Effector memory CD8-positive, alpha-beta T cell (primary cell): ENCODE results near the gene MRPL23.

Experiments
- ATAC-seq: fragments of 150-1000 bp; cut with Tn5 transposase; replicated peaks from 2 replicates; pipeline ENCODE4 v1.10.0; 2021; ENCODE audit warnings: mild to moderate bottlenecking, moderate library complexity
- DNase-seq, 3 experiments: peaks; one replicate each; pipeline ENCODE4 v3.0.0; 2021
- H3K27ac Mint-ChIP-seq, 2 donors: one replicate each; pipeline ENCODE4 v1.8.0; 2022; ENCODE audit warnings: mild to moderate bottlenecking in 2 of 2, mixed read lengths in 2 of 2, moderate library complexity in 2 of 2
- H3K27me3 Mint-ChIP-seq, 2 donors: one replicate each; pipeline ENCODE4 v1.8.0; 2022; ENCODE audit warnings: mixed read lengths in 2 of 2
- H3K36me3 Mint-ChIP-seq: one replicate; pipeline ENCODE4 v1.8.0; 2022; ENCODE audit warnings: mild to moderate bottlenecking, moderate library complexity, mixed read lengths; ENCODE audit not compliant: insufficient read depth
- H3K4me1 Mint-ChIP-seq, 2 donors: one replicate each; pipeline ENCODE4 v1.8.0; 2022; ENCODE audit warnings: low read depth in 2 of 2, mixed read lengths in 2 of 2
- H3K4me3 Mint-ChIP-seq, 2 donors: one replicate each; pipeline ENCODE4 v1.8.0; 2022; ENCODE audit warnings: mild to moderate bottlenecking in 2 of 2, mixed read lengths in 2 of 2, moderate library complexity in 2 of 2
- H3K9me3 Mint-ChIP-seq, 2 donors: one replicate each; pipeline ENCODE4 v1.8.0; 2022; ENCODE audit warnings: mixed read lengths in 2 of 2

MRPL23 gene

DNA sequence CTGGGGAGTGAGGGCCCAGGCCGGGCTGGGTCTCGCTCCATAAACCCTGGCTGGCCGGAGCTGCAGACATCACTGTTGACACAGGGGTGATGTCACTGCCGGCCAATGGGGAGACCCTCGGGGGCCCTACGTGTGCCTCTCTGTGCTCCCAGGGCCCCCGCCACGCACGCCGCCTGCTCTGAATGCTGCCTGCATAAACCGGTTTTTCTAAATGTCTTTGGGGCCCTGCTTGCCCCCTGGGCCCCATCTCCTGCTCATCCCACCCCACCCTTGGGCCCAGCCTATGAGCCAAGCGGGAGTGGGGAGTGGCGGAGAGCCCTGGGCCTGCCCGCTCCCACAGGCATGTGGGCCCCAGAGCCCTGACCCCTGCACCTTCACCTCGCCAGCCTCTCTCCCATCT, 42.8 kb downstream of the MRPL23 start:
- DNase-seq (no peak), ATAC-seq (no peak)
- no peaks in the 10 kb centered on the region for H3K27me3 Mint-ChIP-seq
- H3K4me3 Mint-ChIP-seq = no peak overlapping the region
- no peaks in the 10 kb centered on the region for H3K36me3 Mint-ChIP-seq
- no peaks in the 10 kb centered on the region for H3K9me3 Mint-ChIP-seq
- no peak overlapping the region for H3K27ac Mint-ChIP-seq
- no peaks in the 10 kb centered on the region for H3K4me1 Mint-ChIP-seq

DNA sequence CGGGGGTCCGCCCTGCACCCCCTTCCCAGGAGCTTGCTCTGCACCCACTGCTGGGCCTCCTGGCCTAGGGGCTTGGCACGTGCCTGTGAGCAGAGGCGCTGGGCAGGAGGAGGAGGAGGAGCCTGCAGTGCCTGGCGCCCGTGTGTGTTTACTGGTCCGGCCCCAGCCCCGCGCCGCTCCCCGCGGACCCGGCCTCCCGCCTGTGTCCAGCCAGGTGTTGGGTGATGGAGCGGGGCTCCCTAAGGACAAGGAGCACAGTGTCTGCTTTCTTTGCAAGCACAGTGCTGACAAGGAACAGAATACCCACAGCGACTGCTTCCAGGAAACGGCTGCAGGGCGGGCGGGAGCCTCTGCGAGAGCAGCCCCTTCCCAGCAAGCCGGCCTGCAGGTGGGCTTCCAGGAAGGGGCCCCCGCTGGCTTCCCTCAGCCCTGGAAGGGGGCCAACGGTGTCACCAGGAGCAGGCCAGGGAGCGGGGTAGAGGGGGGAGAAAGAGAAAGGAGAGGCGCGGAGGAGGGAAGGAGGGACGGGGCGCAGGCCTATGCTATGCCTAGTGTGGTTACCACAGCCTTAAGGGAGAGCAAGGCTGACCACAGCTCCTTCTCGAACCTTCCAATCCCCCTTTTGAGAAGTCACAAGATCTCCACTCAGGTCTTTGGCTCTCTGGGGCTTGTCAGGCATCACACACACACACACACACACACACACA, 43.9 kb downstream of the MRPL23 start:
- no peaks in the 10 kb centered on the region for H3K4me1 Mint-ChIP-seq
- H3K4me3 Mint-ChIP-seq = no peak overlapping the region
- no peaks in the 10 kb centered on the region for H3K27me3 Mint-ChIP-seq
- H3K36me3 Mint-ChIP-seq = no peaks in the 10 kb centered on the region
- ATAC-seq = no peak
- H3K9me3 Mint-ChIP-seq = no peaks in the 10 kb centered on the region
- DNase-seq = no peak
- H3K27ac Mint-ChIP-seq = no peak overlapping the region

DNA sequence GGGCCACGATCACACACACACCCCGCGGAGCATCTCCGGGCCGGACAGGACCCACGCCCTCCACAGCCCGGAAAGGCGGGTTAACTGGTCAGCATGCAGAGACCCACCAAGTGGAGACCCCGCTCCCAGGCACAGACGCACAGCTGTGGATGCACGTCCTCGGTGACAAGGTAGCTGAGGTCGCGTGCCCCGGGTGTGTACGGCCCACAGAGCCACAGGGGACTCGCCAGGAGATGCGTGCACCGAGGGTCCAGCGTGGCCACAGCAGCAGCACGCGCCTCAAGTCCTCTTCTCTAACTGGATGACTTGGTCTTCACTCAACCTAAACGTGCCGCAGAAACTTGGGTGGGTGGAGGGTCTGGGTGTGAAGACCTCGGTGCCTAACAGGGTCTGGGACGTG, 45.0 kb downstream of the MRPL23 start:
- ATAC-seq = no peak
- H3K4me3 Mint-ChIP-seq = no peak overlapping the region
- no peaks in the 10 kb centered on the region for H3K4me1 Mint-ChIP-seq
- no peaks in the 10 kb centered on the region for H3K27me3 Mint-ChIP-seq
- H3K27ac Mint-ChIP-seq = no peak overlapping the region
- H3K9me3 Mint-ChIP-seq = no peaks in the 10 kb centered on the region
- no peak for DNase-seq
- no peaks in the 10 kb centered on the region for H3K36me3 Mint-ChIP-seq

DNA sequence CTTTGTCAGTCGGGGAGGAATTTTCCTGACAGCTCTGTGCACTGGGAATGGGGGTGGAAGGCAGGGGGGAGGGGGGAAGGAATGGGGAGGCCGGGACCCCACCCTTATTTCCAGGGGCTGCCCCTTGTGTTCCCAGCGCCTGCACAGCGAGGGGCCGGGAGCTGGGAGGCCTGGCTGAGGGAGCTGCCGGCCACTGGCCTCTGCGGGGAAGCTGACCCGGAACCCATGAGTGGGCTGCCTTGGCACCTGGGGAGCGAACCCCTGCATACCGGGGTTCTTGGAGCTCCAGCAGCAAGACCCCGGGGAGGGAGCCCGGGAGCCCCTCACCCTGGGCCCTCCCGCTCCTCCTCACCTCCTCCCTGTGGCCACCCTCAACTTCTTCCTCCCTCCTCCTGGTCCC, 47.0 kb downstream of the MRPL23 start:
- Mint-ChIP-seq H3K27me3 (no peaks in the 10 kb centered on the region), H3K4me3 (no peak overlapping the region), H3K4me1 (no peaks in the 10 kb centered on the region), H3K27ac (no peak overlapping the region), H3K9me3 (no peaks in the 10 kb centered on the region), H3K36me3 (no peaks in the 10 kb centered on the region)
- no peak for DNase-seq
- ATAC-seq = no peak

DNA sequence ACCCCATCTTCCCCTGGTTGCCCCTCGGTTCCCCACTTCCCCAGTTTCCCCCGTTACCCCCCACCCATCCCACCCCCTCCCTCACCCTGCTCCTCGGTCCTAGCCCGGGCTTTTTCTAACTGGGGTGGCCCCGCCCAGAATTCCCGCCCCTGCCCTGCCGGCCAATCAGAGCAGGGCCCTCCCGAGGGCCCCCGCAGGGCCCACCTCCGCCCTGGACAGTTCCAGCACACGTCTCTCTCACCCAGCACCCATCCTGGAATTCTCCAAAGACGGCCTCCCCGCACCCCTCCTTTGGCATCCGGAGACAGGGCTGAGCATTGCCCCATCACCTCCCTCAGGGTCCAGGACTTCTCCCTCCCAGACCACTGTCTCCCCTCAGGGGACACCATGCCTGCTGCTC, 50.6 kb downstream of the MRPL23 start, which contains the start of gene H19:
H19 (minus strand) TSS at position 88 of the 400 bp plus-strand sequence.
- Mint-ChIP-seq H3K27ac (no peak within 1 kb of the TSS), H3K27me3 (no peaks in the 10 kb centered on the region), H3K4me1 (no peaks in the 10 kb centered on the region), H3K9me3 (no peaks in the 10 kb centered on the region), H3K4me3 (no peak within 1 kb of the TSS), H3K36me3 (no peaks in the 10 kb centered on the region)
- ATAC-seq (no peak), DNase-seq (no peak)

DNA sequence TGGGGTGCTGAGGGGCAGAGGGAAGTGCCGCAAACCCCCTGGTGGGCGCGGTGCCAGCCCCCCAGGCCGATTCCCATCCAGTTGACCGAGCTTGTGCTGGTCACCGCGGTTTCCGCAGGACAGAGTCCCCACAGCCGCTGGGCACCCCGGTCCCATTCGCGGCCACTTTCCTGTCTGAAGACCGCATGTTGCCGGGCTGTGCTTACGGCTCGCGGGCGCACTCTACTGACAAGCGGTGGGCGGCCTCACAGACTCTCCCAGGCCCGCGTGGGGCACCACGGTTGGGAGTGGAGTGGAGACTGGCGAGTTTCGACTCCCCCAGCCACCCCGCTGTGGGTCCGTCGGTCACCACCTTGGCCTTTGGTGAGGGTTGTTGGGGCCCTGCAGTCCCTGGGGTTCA, 51.2 kb downstream of the MRPL23 start:
- H3K27ac Mint-ChIP-seq = no peak overlapping the region
- ATAC-seq = peak; percentile 24
- H3K9me3 Mint-ChIP-seq = no peaks in the 10 kb centered on the region
- no peaks in the 10 kb centered on the region for H3K4me1 Mint-ChIP-seq
- H3K36me3 Mint-ChIP-seq = no peaks in the 10 kb centered on the region
- H3K27me3 Mint-ChIP-seq = no peaks in the 10 kb centered on the region
- H3K4me3 Mint-ChIP-seq = no peak overlapping the region
- no peak for DNase-seq

DNA sequence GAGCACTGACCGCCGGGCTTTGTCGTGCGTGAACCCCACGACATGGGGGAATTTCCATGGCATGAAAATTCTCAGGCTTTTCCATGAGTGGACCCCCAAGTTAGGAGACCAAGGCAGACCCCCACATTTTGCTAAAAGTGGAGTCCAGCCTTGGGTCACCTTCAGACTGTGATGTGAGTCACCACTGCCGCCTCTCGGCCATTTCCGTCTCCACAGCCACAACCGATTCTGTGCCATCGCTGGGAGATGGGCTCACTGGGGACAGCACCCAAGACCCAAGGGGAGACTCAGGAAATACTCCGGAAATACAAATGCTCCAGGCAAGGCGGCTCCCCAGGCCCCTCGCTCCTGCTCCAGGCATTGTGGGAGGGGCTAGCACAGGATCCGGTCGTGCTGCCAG, 51.7 kb downstream of the MRPL23 start:
- Mint-ChIP-seq H3K27ac (no peak overlapping the region), H3K36me3 (no peaks in the 10 kb centered on the region), H3K4me1 (no peaks in the 10 kb centered on the region), H3K4me3 (no peak overlapping the region), H3K27me3 (no peaks in the 10 kb centered on the region), H3K9me3 (no peaks in the 10 kb centered on the region)
- ATAC-seq (no peak), DNase-seq (no peak)

DNA sequence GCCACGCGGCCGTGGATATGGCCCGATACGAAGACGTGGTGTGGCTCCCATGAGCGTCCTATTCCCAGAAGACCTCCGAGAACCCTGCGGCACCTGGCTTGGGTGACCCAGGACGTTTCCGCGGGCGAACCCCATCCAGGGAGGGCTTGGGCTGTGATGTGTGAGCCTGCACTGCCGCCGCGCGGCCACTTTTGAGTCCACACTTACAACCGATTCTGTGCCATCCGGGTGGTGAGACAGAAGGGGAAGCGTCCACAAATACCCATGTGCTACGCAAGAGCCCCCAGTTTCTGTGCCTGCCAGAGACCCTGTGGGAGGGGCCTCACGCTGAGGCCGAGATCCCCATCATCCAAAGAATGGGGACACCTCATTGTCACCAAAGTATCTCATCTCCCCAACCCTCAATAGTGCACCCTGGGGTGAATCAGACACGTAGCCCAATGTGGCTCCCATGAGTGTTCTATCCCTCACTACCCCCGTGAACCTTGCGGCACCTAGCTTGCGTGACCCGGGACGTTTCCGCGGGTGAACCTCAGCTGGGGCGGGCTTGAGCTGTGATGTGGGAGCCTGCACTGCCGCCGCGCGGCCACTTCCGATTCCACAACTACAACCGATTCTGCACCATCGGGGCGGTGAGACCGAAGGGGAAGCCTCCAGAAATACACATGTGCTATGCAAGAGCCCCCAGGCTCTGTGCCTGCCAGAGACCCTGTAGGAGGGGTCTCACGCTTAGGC, 55.1 kb downstream of the MRPL23 start:
- ATAC-seq (peak; percentile 71), DNase-seq (no peak)
- no peaks in the 10 kb centered on the region for H3K27me3 Mint-ChIP-seq
- no peak overlapping the region for H3K4me3 Mint-ChIP-seq
- H3K4me1 Mint-ChIP-seq = no peaks in the 10 kb centered on the region
- H3K36me3 Mint-ChIP-seq = no peaks in the 10 kb centered on the region
- no peaks in the 10 kb centered on the region for H3K9me3 Mint-ChIP-seq
- no peak overlapping the region for H3K27ac Mint-ChIP-seq

DNA sequence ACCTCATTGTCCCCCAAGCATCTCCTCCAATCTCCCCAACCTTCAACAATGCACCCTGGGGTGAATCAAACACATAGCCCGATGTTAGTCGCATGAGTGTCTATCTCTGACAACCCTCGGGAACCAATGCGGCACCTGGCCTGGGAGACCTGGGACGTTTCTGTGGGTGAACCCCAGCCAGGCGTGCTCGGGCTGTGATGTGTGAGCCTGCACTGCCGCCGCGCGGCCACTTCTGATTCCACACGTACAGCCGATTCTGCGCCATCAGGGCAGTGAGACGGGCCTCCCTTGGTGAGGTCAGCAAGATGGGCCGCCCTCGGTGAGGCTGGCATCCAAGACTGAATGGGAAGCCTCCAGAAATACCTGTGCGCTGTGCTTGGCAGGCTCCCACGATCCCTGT, 55.7 kb downstream of the MRPL23 start:
- H3K4me1 Mint-ChIP-seq = no peaks in the 10 kb centered on the region
- H3K27me3 Mint-ChIP-seq = no peaks in the 10 kb centered on the region
- no peaks in the 10 kb centered on the region for H3K36me3 Mint-ChIP-seq
- no peak overlapping the region for H3K27ac Mint-ChIP-seq
- no peaks in the 10 kb centered on the region for H3K9me3 Mint-ChIP-seq
- H3K4me3 Mint-ChIP-seq = no peak overlapping the region
- DNase-seq (no peak), ATAC-seq (peak; percentile 65)

DNA sequence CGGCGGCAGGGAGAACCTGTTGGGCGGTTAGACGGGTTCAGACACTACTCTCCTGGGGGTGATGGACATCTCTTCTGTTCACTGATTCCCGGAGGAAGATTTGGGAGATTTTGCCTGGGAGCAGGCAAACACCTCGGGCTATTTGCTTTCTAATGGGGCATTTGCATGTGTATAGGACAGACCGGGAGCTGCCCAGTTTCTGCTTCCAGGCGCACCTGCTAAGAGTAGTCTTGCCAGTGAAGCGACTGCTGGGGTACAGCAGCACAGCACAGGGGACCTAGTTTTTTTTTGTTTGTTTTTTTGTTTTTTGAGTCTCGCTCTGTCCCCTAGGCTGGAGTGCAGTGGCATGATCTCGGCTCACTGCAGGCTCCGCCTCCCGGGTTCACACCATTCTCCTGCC, 57.3 kb downstream of the MRPL23 start:
- Mint-ChIP-seq H3K27me3 (no peaks in the 10 kb centered on the region), H3K27ac (no peak overlapping the region), H3K4me1 (no peaks in the 10 kb centered on the region), H3K9me3 (no peaks in the 10 kb centered on the region), H3K4me3 (no peak overlapping the region), H3K36me3 (no peaks in the 10 kb centered on the region)
- DNase-seq (no peak), ATAC-seq (no peak)
